Erythroblast (primary cell): Measurements from ENCODE around the gene EML1.

Source experiments
- GATA1 ChIP-seq: IDR thresholded peaks from 2 replicates; pipeline ENCODE4 v1.6.1; 2011; ENCODE audit warnings: low read depth, mild to moderate bottlenecking, control low read depth, low read length, moderate library complexity
- POLR2A ChIP-seq: IDR thresholded peaks from 2 replicates; pipeline ENCODE4 v1.6.1; 2011; ENCODE audit warnings: mild to moderate bottlenecking, low read length

GRCh38 chr14:99758872-99759545, 34.2 kb upstream of the EML1 start:
- TF ChIP-seq POLR2A (no peak), GATA1 (no peak)
